GM04504 (cell line): ENCODE data around the gene COL15A1.
A peak's percentile ranks its signal among the peaks of the same experiment; 100 is the strongest.

Source experiments
- DNase-seq: peaks from one replicate; pipeline ENCODE4 v3.0.0-alpha.2; 2012; ENCODE audit warnings: low read depth

The COL15A1 gene

GRCh38 chr9:99037769-99038483, 94.2 kb downstream of the COL15A1 start:
- no peak for DNase-seq

GRCh38 chr9:99038484-99038820, 94.7 kb downstream of the COL15A1 start:
- no peak for DNase-seq

GRCh38 chr9:99039505-99040182, 95.9 kb downstream of the COL15A1 start:
- no peak for DNase-seq

GRCh38 chr9:99040251-99040900, 96.7 kb downstream of the COL15A1 start:
- no peak for DNase-seq

GRCh38 chr9:99040911-99041582, 97.3 kb downstream of the COL15A1 start:
- peak; percentile 65 for DNase-seq

- no peak for DNase-seq
These were observed 97.9 kb downstream of the COL15A1 start for GRCh38 chr9:99041618-99042017.

- DNase-seq = no peak
These were observed 98.9 kb downstream of the COL15A1 start for GRCh38 chr9:99042620-99043019.

- DNase-seq = no peak
These were observed 101.1 kb downstream of the COL15A1 start for GRCh38 chr9:99044827-99045226.

- DNase-seq = no peak
These were observed 102.4 kb downstream of the COL15A1 start for GRCh38 chr9:99046068-99046467.

GRCh38 chr9:99046542-99047071, 102.9 kb downstream of the COL15A1 start:
- no peak for DNase-seq

GRCh38 chr9:99049228-99049627, 105.5 kb downstream of the COL15A1 start:
- no peak for DNase-seq

GRCh38 chr9:99049641-99050040, 105.9 kb downstream of the COL15A1 start:
- DNase-seq = no peak

GRCh38 chr9:99050292-99050911, 106.7 kb downstream of the COL15A1 start:
- DNase-seq = peak; percentile 41

- no peak for DNase-seq
These were observed 107.2 kb downstream of the COL15A1 start for GRCh38 chr9:99050924-99051323.

GRCh38 chr9:99051406-99051805, 107.7 kb downstream of the COL15A1 start:
- DNase-seq = no peak

GRCh38 chr9:99051851-99052250, 108.1 kb downstream of the COL15A1 start:
- DNase-seq = no peak

GRCh38 chr9:99052815-99053715, 109.4 kb downstream of the COL15A1 start:
- DNase-seq = no peak

- no peak for DNase-seq
These were observed 110.9 kb downstream of the COL15A1 start for GRCh38 chr9:99054581-99054980.

- DNase-seq = no peak
These were observed 111.7 kb downstream of the COL15A1 start for GRCh38 chr9:99055384-99055783.

GRCh38 chr9:99056186-99056585, 112.5 kb downstream of the COL15A1 start:
- no peak for DNase-seq
